22Rv1 (cell line): ENCODE data around the gene KHDC4.

Source experiments
- CTCF ChIP-seq: fragments of 450-650 bp; IDR thresholded peaks from 2 replicates; pipeline ENCODE4 v1.5.1; 2017; ENCODE audit warnings: mild to moderate bottlenecking
- ZFX ChIP-seq: fragments of 450-650 bp; IDR thresholded peaks from 2 replicates; pipeline ENCODE4 v1.6.1; 2017; ENCODE audit warnings: antibody characterized with exemption, borderline replicate concordance

- TF ChIP-seq CTCF (peak; percentile 83), ZFX (no peak)
These were observed 4.0 kb upstream of the KHDC4 start for GRCh38 chr1:155938220-155938627.
